Upper lobe of right lung (tissue), 1 donor: ENCODE results near the gene SPACDR. TPM values are rescaled to one million over a fixed set of nuclear protein-coding genes. Genes with fewer than 3 reads are reported as not detected.

Experiments
- ATAC-seq: fragments of 200-7000 bp; cut with Tn5 transposase; one replicate; pipeline ENCODE4 v1.9.1; 2020; ENCODE audit warnings: mild to moderate bottlenecking, moderate library complexity
- DNase-seq: peaks from one replicate; pipeline ENCODE4 v3.0.0-alpha.2; 2020
- H3K27ac ChIP-seq: fragments of 200-600 bp; one replicate; pipeline ENCODE4 v1.8.0; 2022
- H3K27me3 ChIP-seq: fragments of 200-600 bp; one replicate; pipeline ENCODE4 v1.8.0; 2022; ENCODE audit warnings: mild to moderate bottlenecking
- H3K36me3 ChIP-seq: fragments of 200-600 bp; one replicate; pipeline ENCODE4 v1.8.0; 2022
- H3K4me1 ChIP-seq: fragments of 200-600 bp; one replicate; pipeline ENCODE4 v1.8.0; 2022
- H3K4me3 ChIP-seq: fragments of 200-600 bp; one replicate; pipeline ENCODE4 v1.8.0; 2022; ENCODE audit warnings: mild to moderate bottlenecking
- H3K9me3 ChIP-seq: fragments of 200-600 bp; one replicate; pipeline ENCODE4 v1.8.0; 2022
- CTCF ChIP-seq: fragments of 200-600 bp; IDR thresholded peaks from one replicate; pipeline ENCODE4 v1.8.0; 2022; ENCODE audit warnings: antibody characterized with exemption
- intact Hi-C: fragments of 100-400 bp; cut with DNase I; formaldehyde crosslinking; loops from one replicate; pipeline ENCODE4 v1.11.0; 2022
- total RNA-seq: library from RNA; stranded (reverse); fragmentation: NEBNext Ultra II Directional; extraction: Animal tissue kit (Norgen Biotek cat#: 25700); gene quantifications from one replicate; pipeline ENCODE4 v1.2.1, GENCODE V29; 2021
- donor health status: DM: no; HTN: yes; CAD: no; lungs with severe emphysema.

Gene SPACDR
- total RNA-seq, 1 donor from 2014 or later = 1.8 TPM

DNA sequence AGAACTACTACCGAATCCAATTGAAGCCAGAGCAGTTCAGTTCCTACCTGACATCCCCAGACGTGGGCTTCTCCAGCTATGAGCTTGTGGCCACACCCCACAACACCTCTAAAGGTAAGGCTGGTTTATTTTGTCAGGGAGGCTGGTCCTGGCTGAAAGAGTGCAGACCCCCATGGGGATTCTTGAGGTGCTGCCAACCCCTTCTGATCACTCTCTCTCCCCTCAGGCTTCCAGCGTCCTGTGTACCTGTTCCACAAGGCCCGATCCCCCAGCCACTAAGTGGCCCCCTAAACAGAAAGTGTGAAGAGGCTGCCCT is 30.8 kb downstream of the SPACDR start:
- DNase-seq (no peak), ATAC-seq (no peak)
- intact Hi-C loops = no loop called here
- no peak overlapping the region for H3K27ac ChIP-seq
- no peak for TF ChIP-seq CTCF
- H3K9me3 ChIP-seq = no peaks in the 10 kb centered on the region
- H3K4me1 ChIP-seq = peaks cover 43% of the 10 kb centered on the region
- H3K27me3 ChIP-seq = no peaks in the 10 kb centered on the region
- no peak overlapping the region for H3K4me3 ChIP-seq
- H3K36me3 ChIP-seq = peaks cover 28% of the 10 kb centered on the region

GRCh38 chr7:100432621-100433275 is 31.3 kb downstream of the SPACDR start:
- no peak for DNase-seq
- Histone ChIP-seq H3K36me3 (peaks cover 28% of the 10 kb centered on the region), H3K9me3 (no peaks in the 10 kb centered on the region), H3K27me3 (no peaks in the 10 kb centered on the region), H3K27ac (no peak overlapping the region), H3K4me1 (peaks cover 46% of the 10 kb centered on the region), H3K4me3 (no peak overlapping the region)
- no peak for ATAC-seq
- intact Hi-C loops = no loop called here
- TF ChIP-seq CTCF = no peak

- peaks cover 48% of the 10 kb centered on the region for H3K4me1 ChIP-seq
- no peak for DNase-seq
Measured at GRCh38 chr7:100432053-100432452, 32.0 kb downstream of the SPACDR start.

GRCh38 chr7:100431286-100431735 is 32.7 kb downstream of the SPACDR start:
- peaks cover 44% of the 10 kb centered on the region for H3K4me1 ChIP-seq

More at GRCh38 chr7:100432053-100432452, 32.0 kb downstream of the SPACDR start:
- intact Hi-C loops = no loop called here
- no peak for TF ChIP-seq CTCF
- H3K27ac ChIP-seq = no peak overlapping the region
- H3K9me3 ChIP-seq = no peaks in the 10 kb centered on the region
- H3K27me3 ChIP-seq = no peaks in the 10 kb centered on the region
- no peak for ATAC-seq
- H3K4me3 ChIP-seq = no peak overlapping the region
- peaks cover 28% of the 10 kb centered on the region for H3K36me3 ChIP-seq

DNA sequence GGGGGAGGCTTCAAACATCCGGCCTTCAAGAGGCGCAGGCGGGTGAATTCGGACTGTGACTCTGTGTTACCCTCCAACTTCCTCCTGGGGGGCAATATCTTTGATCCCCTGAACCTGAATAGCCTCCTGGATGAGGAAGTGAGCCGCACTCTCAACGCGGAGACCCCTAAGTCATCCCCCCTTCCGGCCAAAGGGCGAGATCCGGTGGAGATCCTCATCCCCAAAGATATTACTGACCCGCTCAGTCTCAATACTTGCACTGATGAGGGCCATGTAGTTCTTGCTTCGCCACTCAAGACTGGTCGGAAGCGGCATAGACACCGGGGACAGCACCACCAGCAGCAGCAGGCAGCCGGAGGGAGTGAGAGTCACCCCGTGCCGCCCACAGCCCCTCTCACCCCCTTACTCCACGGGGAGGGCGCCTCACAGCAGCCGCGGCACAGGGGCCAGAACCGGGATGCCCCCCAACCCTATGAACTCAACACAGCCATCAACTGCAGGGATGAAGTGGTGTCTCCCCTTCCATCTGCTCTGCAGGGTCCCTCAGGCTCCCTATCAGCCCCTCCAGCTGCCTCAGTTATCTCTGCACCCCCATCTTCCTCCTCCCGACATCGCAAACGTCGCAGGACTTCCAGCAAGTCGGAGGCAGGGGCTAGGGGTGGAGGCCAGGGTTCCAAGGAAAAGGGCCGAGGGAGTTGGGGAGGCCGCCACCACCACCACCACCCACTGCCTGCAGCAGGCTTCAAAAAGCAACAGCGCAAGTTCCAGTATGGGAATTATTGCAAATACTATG is 33.4 kb downstream of the SPACDR start:
- Histone ChIP-seq H3K27ac (peak overlapping the region; percentile 100), H3K9me3 (no peaks in the 10 kb centered on the region), H3K36me3 (peaks cover 28% of the 10 kb centered on the region), H3K4me3 (peak overlapping the region; percentile 90), H3K27me3 (no peaks in the 10 kb centered on the region), H3K4me1 (peaks cover 44% of the 10 kb centered on the region)
- ATAC-seq (no peak), DNase-seq (peak; percentile 69)
- no peak for TF ChIP-seq CTCF
- intact Hi-C loops = no loop called here

More at GRCh38 chr7:100431286-100431735, 32.7 kb downstream of the SPACDR start:
- ATAC-seq (no peak), DNase-seq (no peak)
- no peaks in the 10 kb centered on the region for H3K27me3 ChIP-seq
- H3K9me3 ChIP-seq = no peaks in the 10 kb centered on the region
- intact Hi-C loops = no loop called here
- peak overlapping the region; percentile 90 for H3K4me3 ChIP-seq
- peak overlapping the region; percentile 100 for H3K27ac ChIP-seq
- TF ChIP-seq CTCF = no peak
- peaks cover 28% of the 10 kb centered on the region for H3K36me3 ChIP-seq
